GM06990 (cell line): ENCODE data around the gene CCT7.
A peak's percentile ranks its signal among the peaks of the same experiment; 100 is the strongest.

Experiments
- DNase-seq: peaks from one replicate; pipeline ENCODE4 v3.0.0-alpha.2; 2011; ENCODE audit not compliant: insufficient read length; ENCODE audit errors: extremely low read depth
- H3K27me3 ChIP-seq: replicated peaks from 2 replicates; pipeline ENCODE4 v1.6.0; 2011; ENCODE audit warnings: low read length; ENCODE audit not compliant: control insufficient read depth, insufficient read depth
- H3K36me3 ChIP-seq: 2 replicates; pipeline ENCODE4 v1.5.1; 2011; ENCODE audit warnings: low read length; ENCODE audit not compliant: control insufficient read depth, insufficient read depth
- H3K4me3 ChIP-seq: replicated peaks from 2 replicates; pipeline ENCODE4 v1.5.1; 2011; ENCODE audit warnings: low read depth, mild to moderate bottlenecking, control low read depth, low read length
- TF ChIP-seq, protein P1 (sequence below): IDR thresholded peaks from 2 replicates; pipeline ENCODE4 v1.5.1; 2011; ENCODE audit warnings: low read length, control low read depth, mild to moderate bottlenecking, inconsistent platforms; ENCODE audit not compliant: insufficient read depth, poor library complexity, severe bottlenecking

CCT7 gene

DNA sequence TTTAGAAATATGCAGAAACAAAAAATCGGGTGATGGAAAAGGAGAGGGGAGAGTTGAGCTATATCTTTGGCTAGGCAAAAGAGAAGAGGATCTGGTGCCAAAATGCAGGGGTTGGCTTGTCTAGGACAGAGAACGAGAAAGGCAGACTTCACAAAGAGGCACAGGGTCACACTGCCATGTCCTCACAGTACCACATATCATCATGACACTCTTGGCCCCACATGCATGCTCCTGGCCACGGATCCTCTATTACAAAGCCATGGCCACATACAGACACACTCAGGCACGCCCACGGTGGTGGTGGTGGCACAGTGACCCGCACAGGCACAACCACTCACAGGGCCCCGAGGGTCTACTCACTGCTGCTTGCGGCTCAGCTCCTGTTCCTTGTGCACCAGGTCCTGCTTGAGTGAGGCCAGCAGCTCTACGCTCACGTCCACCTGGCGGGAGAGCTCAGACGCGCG lies 34.3 kb downstream of the CCT7 start:
- Histone ChIP-seq H3K27me3 (no peaks in the 10 kb centered on the region), H3K4me3 (no peak overlapping the region), H3K36me3 (peaks cover 13% of the 10 kb centered on the region)
- TF ChIP-seq, protein P1, sequence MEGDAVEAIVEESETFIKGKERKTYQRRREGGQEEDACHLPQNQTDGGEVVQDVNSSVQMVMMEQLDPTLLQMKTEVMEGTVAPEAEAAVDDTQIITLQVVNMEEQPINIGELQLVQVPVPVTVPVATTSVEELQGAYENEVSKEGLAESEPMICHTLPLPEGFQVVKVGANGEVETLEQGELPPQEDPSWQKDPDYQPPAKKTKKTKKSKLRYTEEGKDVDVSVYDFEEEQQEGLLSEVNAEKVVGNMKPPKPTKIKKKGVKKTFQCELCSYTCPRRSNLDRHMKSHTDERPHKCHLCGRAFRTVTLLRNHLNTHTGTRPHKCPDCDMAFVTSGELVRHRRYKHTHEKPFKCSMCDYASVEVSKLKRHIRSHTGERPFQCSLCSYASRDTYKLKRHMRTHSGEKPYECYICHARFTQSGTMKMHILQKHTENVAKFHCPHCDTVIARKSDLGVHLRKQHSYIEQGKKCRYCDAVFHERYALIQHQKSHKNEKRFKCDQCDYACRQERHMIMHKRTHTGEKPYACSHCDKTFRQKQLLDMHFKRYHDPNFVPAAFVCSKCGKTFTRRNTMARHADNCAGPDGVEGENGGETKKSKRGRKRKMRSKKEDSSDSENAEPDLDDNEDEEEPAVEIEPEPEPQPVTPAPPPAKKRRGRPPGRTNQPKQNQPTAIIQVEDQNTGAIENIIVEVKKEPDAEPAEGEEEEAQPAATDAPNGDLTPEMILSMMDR: no peak
- no peak for DNase-seq

- TF ChIP-seq, protein P1: no peak
- H3K4me3 ChIP-seq: peak overlapping the region; percentile 65
- peak; percentile 77 for DNase-seq
- H3K36me3 ChIP-seq: peaks cover 10% of the 10 kb centered on the region
- H3K27me3 ChIP-seq: no peaks in the 10 kb centered on the region
These were observed 35.0 kb downstream of the CCT7 start for GRCh38 chr2:73268830-73269685.

DNA sequence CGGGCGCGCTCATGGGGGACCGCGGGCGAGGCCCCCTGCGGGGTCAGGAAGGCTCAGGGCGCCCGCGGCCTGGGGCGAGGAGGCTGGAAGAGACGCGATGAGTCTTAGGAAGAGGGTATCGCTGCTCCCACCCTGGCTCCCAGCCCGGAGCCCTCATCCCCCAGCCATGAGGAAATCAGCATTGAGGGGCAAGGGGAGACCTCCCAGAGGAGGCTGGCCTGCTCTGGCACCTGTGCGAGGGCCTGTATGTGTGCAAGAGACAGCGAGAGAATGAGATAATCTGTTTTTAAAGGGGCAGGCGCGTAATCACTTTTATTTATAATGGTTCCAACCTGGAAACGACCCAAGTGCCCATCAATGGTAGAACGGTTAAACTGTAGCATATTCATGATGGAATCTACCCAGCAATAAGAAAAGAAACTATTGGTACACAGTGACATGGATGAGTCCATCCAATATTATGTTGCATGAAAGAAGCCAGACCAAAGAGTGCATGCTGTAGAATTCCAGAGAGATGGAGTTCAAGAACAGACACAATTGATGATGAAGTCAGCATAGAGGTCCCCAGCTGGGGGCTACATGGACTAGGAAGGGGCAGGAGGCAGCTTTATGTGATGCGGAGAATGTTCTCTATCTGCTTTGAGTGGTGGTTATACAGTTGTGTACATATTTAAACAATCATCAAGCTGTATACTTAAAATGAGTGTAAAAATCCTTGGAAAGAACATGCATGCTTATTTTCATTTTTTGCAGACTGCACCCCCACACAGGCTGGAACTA lies 35.8 kb downstream of the CCT7 start:
- DNase-seq: no peak
- TF ChIP-seq, protein P1: no peak
- H3K27me3 ChIP-seq: no peaks in the 10 kb centered on the region
- H3K4me3 ChIP-seq: peak overlapping the region; percentile 65
- peaks cover 5% of the 10 kb centered on the region for H3K36me3 ChIP-seq

GRCh38 chr2:73272270-73272669 lies 38.2 kb downstream of the CCT7 start:
- TF ChIP-seq, protein P1: no peak
- Histone ChIP-seq H3K4me3 (no peak overlapping the region), H3K27me3 (no peaks in the 10 kb centered on the region), H3K36me3 (peaks cover under 1% of the 10 kb centered on the region)
- no peak for DNase-seq

DNA sequence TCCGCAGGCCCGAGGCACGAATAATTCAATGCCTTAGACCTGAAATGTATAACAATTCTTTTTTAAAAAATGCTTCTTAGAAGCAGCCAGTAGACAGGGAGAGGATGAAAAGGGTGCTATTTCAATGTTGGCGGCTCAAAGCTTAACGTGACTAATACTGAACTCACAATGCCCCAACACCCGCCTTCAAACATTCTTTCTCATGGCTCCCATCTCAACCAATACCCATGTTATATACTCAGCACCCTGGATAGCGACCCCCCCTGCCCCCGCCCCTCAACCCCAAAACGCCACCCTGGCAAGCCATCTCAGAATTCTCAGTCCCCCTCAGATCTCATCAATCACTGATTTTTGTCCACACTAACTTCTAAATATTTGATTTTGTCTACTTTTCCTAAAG lies 45.7 kb downstream of the CCT7 start:
- Histone ChIP-seq H3K36me3 (peaks cover 4% of the 10 kb centered on the region), H3K27me3 (no peaks in the 10 kb centered on the region), H3K4me3 (no peak overlapping the region)
- no peak for DNase-seq
- TF ChIP-seq, protein P1: no peak
